Keratinocyte (primary cell): ENCODE measurements around the gene TNFSF10. TPM values are rescaled to one million over a fixed set of nuclear protein-coding genes. Genes with fewer than 3 reads are reported as not detected.
"Not testable (repeated sequence)": the region's sequence is repeated elsewhere in the genome, so short reads cannot be mapped to it uniquely, and the experiment has no call there.

Experiments used
- DNase-seq: peaks from one replicate; pipeline ENCODE4 v3.0.0-alpha.2; 2011; ENCODE audit warnings: low read depth, missing footprints, low spot score
- FAIRE-seq: peaks from 2 replicates; lab custom pipeline; 2011; peaks lifted over from hg19 to GRCh38; lab: Jason Lieb, UNC
- H2AFZ ChIP-seq: 2 replicates; pipeline ENCODE4 v1.6.0; 2012; ENCODE audit warnings: low read length, control low read depth, inconsistent platforms; ENCODE audit not compliant: control insufficient read depth
- H3K27ac ChIP-seq: 2 replicates; pipeline ENCODE4 v1.5.1; 2011; ENCODE audit warnings: low read length; ENCODE audit not compliant: control insufficient read depth, insufficient read depth
- H3K27me3 ChIP-seq: 3 replicates; pipeline ENCODE4 v1.6.0; 2011; ENCODE audit warnings: low read length; ENCODE audit not compliant: control insufficient read depth, insufficient read depth; ENCODE audit errors: extremely low read depth
- H3K36me3 ChIP-seq, 2 experiments: 2 replicates in 1 of 2; 3 replicates in 1 of 2; pipeline ENCODE4 v1.5.1; 2011; ENCODE audit warnings: low read length in 2 of 2, mild to moderate bottlenecking in 1 of 2; ENCODE audit not compliant: control insufficient read depth in 2 of 2, insufficient read depth in 2 of 2; ENCODE audit errors: extremely low read depth in 1 of 2
- H3K4me1 ChIP-seq: 3 replicates; pipeline ENCODE4 v1.5.1; 2011; ENCODE audit warnings: low read length; ENCODE audit not compliant: control insufficient read depth, insufficient read depth; ENCODE audit errors: extremely low read depth
- H3K4me2 ChIP-seq: 3 replicates; pipeline ENCODE4 v1.6.0; 2011; ENCODE audit warnings: low read depth, low read length; ENCODE audit not compliant: control insufficient read depth, insufficient read depth; ENCODE audit errors: extremely low read depth
- H3K4me3 ChIP-seq, 3 experiments: fragments of 200-600 bp in 1 of 3; sonication (generic) in 1 of 3; 2 replicates in 2 of 3; 3 replicates in 1 of 3; pipeline ENCODE4 v1.5.1; 2011 to 2016; ENCODE audit warnings: low read length in 3 of 3, mild to moderate bottlenecking in 3 of 3, control low read depth in 2 of 3, inconsistent platforms in 1 of 3, low read depth in 1 of 3, mixed read lengths in 1 of 3, mixed run types in 1 of 3, moderate library complexity in 1 of 3; ENCODE audit not compliant: control insufficient read depth in 2 of 3, insufficient read depth in 2 of 3; ENCODE audit errors: extremely low read depth in 1 of 3
- H3K79me2 ChIP-seq: 2 replicates; pipeline ENCODE4 v1.6.0; 2012; ENCODE audit warnings: low read length; ENCODE audit not compliant: control insufficient read depth, insufficient read depth
- H3K9ac ChIP-seq: 3 replicates; pipeline ENCODE4 v1.6.0; 2011; ENCODE audit warnings: low read length; ENCODE audit not compliant: control insufficient read depth, insufficient read depth; ENCODE audit errors: extremely low read depth
- H3K9me1 ChIP-seq: 3 replicates; pipeline ENCODE4 v1.6.0; 2011; ENCODE audit warnings: low read length; ENCODE audit not compliant: control insufficient read depth, insufficient read depth; ENCODE audit errors: extremely low read depth
- H3K9me3 ChIP-seq: 2 replicates; pipeline ENCODE4 v1.5.1; 2012; ENCODE audit warnings: low read depth, low read length; ENCODE audit not compliant: control insufficient read depth
- H4K20me1 ChIP-seq: 3 replicates; pipeline ENCODE4 v1.6.0; 2011; ENCODE audit warnings: low read length; ENCODE audit not compliant: control insufficient read depth, insufficient read depth; ENCODE audit errors: extremely low read depth
- CTCF ChIP-seq, 3 experiments: IDR thresholded peaks in 1 of 3; conservative IDR thresholded peaks in 1 of 3; optimal IDR thresholded peaks in 1 of 3; 2 replicates in 2 of 3; 3 replicates in 1 of 3; pipeline versions ENCODE3 to v1.5.1; 2011; ENCODE audit warnings: low read length in 3 of 3, mild to moderate bottlenecking in 3 of 3, moderate library complexity in 2 of 3, control low read depth in 1 of 3, inconsistent platforms in 1 of 3; ENCODE audit not compliant: insufficient read depth in 2 of 3; ENCODE audit errors: extremely low read depth in 1 of 3
- EZH2 ChIP-seq: IDR thresholded peaks from one replicate; pipeline ENCODE4 v1.6.1; 2012; ENCODE audit warnings: inconsistent platforms, mild to moderate bottlenecking, low read length, moderate library complexity
- dilution Hi-C: fragments of 300-500 bp; cut with MboI; formaldehyde crosslinking; loops from one replicate; pipeline ENCODE4 v1.7.0; 2020; ENCODE audit warnings: low sequenced_read_pairs; ENCODE audit not compliant: extremely low pct_ligation_motif_present
- polyA plus RNA-seq, 5 experiments: library from polyadenylated mRNA; depleted of rRNA in 3 of 5; stranded (reverse) in 3 of 5; stranded (forward) in 1 of 5; unstranded in 1 of 5; fragments of >200 nt; gene quantifications; 1 replicate in 1 of 5; 2 replicates in 3 of 5; 3 replicates in 1 of 5; pipeline versions ENCODE4 v1.2.1 to v1.2.3, GENCODE V29; 2011 to 2012; ENCODE audit warnings: missing spikeins in 2 of 5, low read depth in 1 of 5, low replicate concordance in 1 of 5

The TNFSF10 gene
- polyA plus RNA-seq, 1 donor (not counting 4 experiments of a cell fraction or from before 2014, with no cell fraction given) = 21.7 TPM

- Histone ChIP-seq H3K9me1 (no peaks in the 10 kb centered on the region), H3K4me2 (no peak overlapping the region), H3K79me2 (no peaks in the 10 kb centered on the region), H3K9ac (no peak overlapping the region), H3K27me3 (no peaks in the 10 kb centered on the region), H3K4me3 (no peak overlapping the region), H3K4me1 (peaks cover 22% of the 10 kb centered on the region), H3K27ac (no peak overlapping the region), H3K36me3 (no peaks in the 10 kb centered on the region), H3K9me3 (no peaks in the 10 kb centered on the region), H4K20me1 (no peaks in the 10 kb centered on the region), H2AFZ (no peak overlapping the region)
- FAIRE-seq (no peak), DNase-seq (no peak)
- dilution Hi-C loops = no loop called here
- TF ChIP-seq EZH2 = no peak
- no peak for TF ChIP-seq CTCF (optimal IDR thresholded peaks at IDR 0.05 in 1 of 3, IDR thresholded peaks at IDR 0.05 in 1 of 3, conservative IDR thresholded peaks at IDR 0.05 in 1 of 3; ENCODE audit: extremely low read depth in 1 of 3, insufficient read depth in 2 of 3, low read length in 3 of 3)
These were observed 1.4 kb upstream of the TNFSF10 start for GRCh38 chr3:172524611-172525010.

GRCh38 chr3:172521837-172522726, 1.1 kb downstream of the TNFSF10 start:
- Histone ChIP-seq H2AFZ (peak overlapping the region; percentile 61), H3K4me2 (peak overlapping the region; percentile 88), H3K4me1 (peaks cover 41% of the 10 kb centered on the region), H3K27ac (peak overlapping the region; percentile 83), H3K9ac (peak overlapping the region; percentile 85), H3K4me3 (peak overlapping the region; percentile 16 to 73 (median 53))
- DNase-seq, H3K27me3 ChIP-seq, H3K79me2 ChIP-seq, H3K36me3 ChIP-seq, H4K20me1 ChIP-seq, dilution Hi-C loops, H3K9me1 ChIP-seq, H3K9me3 ChIP-seq: not testable (repeated sequence)
- FAIRE-seq = peak; percentile 55
